ENCODE measurements around the gene NKPD1. TPM values are rescaled to one million over a fixed set of nuclear protein-coding genes. Genes with fewer than 3 reads are reported as not detected.

The NKPD1 gene
- total RNA-seq, 4 donors from 2014 or later: 1.1 to 4.2 (median 2.9) TPM

DNA sequence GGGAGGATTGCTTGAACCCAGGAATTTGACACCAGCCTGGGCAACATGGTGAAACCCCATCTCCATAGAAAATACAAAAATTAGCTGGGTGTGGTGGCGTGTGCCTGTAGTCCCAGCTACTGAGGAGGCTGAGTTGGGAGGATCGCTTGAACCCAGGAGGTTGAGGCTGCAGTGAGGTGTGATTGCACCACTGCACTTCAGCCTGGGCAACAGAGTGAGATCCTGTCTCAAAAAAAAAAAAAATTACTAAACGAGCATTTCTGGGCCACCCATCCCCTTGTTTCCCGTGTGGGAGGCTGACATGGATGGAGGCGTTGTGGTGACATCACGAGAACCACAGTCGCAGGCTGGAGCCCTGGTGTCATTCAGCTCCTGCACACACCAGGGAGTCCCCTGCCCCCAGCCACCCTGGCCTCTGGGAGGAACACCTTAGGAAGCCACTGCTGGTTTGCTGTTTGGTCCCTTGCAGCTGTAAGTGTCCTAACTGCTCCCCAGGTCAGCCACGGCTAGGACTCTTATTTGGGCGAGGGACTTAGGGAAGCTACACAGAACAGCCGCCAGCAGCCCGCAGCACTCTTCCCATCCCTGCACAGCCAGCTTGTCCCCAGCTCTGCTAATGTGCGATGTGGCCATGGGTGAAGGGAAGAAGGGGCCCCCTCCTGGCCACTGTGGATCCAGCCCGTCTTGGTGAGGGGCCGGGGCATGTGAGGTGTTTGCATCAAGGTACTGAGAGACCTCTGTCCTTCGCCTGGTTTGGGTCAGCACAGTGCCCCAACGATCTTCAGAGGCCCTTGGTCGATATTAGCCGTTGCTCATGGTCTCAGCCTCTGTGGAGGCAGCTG, 12.7 kb downstream of the NKPD1 start:
- intact Hi-C loops (cut with DNase I): no loop called here
- DNase-seq: no peak
- no peak overlapping the region for H3K4me3 ChIP-seq
- peaks cover 11 to 58% (median 14%) of the 10 kb centered on the region in 3 donors for H3K36me3 ChIP-seq
- no peaks in the 10 kb centered on the region for H3K9me3 ChIP-seq
- H3K27ac ChIP-seq: no peak overlapping the region
- H3K27me3 ChIP-seq: peaks cover 0 to 33% (median 3%) of the 10 kb centered on the region in 4 donors
- WGBS, 2 donors: 80 to 88% methylated on average over 11 to 13 of the region's 18 CpGs
- TF ChIP-seq, protein P1, sequence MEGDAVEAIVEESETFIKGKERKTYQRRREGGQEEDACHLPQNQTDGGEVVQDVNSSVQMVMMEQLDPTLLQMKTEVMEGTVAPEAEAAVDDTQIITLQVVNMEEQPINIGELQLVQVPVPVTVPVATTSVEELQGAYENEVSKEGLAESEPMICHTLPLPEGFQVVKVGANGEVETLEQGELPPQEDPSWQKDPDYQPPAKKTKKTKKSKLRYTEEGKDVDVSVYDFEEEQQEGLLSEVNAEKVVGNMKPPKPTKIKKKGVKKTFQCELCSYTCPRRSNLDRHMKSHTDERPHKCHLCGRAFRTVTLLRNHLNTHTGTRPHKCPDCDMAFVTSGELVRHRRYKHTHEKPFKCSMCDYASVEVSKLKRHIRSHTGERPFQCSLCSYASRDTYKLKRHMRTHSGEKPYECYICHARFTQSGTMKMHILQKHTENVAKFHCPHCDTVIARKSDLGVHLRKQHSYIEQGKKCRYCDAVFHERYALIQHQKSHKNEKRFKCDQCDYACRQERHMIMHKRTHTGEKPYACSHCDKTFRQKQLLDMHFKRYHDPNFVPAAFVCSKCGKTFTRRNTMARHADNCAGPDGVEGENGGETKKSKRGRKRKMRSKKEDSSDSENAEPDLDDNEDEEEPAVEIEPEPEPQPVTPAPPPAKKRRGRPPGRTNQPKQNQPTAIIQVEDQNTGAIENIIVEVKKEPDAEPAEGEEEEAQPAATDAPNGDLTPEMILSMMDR (IDR thresholded peaks at IDR 0.05): no peak
- no peak for TF ChIP-seq POLR2A (IDR thresholded peaks at IDR 0.05)
- H3K4me1 ChIP-seq: peaks cover 17 to 28% (median 21%) of the 10 kb centered on the region in 3 donors

DNA sequence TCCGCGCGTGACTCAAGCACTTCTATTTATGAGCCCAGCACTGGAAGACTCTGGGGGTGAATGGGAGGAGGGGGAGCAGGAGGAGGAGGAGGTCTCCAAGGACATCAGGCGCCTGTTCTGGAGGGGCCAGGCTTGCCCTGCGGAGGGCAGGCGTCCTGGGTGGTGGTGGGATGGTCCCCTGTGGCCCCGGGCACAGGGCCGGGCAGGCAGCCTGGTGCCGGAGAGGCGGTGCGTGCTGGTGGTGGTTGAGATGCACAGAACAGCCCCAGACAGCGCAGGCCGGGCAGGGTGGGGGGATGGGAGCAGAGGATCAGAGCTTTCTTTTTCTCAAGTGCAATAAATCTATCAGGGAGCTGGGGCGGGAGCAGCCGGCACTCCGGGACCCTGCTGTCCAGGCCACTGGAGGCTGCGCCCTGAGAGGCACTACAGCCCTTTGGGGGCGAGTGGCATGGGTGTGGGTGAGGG, 14.0 kb downstream of the NKPD1 start:
- 86 to 96% methylated on average over 4 to 6 of the region's 18 CpGs for WGBS, 2 donors
- Histone ChIP-seq H3K27me3 (peaks cover 0 to 20% (median 2%) of the 10 kb centered on the region in 4 donors), H3K4me1 (peaks cover 4 to 15% (median 11%) of the 10 kb centered on the region in 3 donors), H3K9me3 (no peaks in the 10 kb centered on the region), H3K4me3 (no peak overlapping the region), H3K27ac (no peak overlapping the region), H3K36me3 (peaks cover 14 to 71% (median 21%) of the 10 kb centered on the region in 3 donors)
- TF ChIP-seq, protein P1 (IDR thresholded peaks at IDR 0.05): no peak
- TF ChIP-seq POLR2A (IDR thresholded peaks at IDR 0.05): no peak
- intact Hi-C loops (cut with DNase I): no loop called here
- no peak for DNase-seq

DNA sequence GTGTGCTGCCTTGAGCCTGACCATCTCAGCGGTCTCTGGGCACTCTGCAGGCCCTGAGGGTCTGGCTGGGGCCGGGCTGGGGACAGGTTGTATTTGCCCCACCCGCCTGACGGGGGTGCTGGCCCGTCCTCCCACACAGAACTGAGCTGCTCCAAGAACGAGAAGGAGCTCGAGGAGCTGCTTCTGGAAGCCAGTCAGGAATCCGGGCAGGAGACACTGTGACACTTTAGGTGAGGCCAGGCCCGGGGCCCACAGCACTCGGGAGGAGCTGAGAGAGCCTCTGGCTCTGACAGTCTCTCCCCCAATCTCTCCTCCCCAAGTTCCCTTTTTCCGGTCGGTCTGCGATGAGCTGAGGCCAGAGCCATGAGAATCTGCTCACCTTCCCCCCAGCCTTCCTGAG, 14.5 kb downstream of the NKPD1 start:
- TF ChIP-seq, protein P1 (IDR thresholded peaks at IDR 0.05): no peak
- TF ChIP-seq POLR2A (IDR thresholded peaks at IDR 0.05): no peak

DNA sequence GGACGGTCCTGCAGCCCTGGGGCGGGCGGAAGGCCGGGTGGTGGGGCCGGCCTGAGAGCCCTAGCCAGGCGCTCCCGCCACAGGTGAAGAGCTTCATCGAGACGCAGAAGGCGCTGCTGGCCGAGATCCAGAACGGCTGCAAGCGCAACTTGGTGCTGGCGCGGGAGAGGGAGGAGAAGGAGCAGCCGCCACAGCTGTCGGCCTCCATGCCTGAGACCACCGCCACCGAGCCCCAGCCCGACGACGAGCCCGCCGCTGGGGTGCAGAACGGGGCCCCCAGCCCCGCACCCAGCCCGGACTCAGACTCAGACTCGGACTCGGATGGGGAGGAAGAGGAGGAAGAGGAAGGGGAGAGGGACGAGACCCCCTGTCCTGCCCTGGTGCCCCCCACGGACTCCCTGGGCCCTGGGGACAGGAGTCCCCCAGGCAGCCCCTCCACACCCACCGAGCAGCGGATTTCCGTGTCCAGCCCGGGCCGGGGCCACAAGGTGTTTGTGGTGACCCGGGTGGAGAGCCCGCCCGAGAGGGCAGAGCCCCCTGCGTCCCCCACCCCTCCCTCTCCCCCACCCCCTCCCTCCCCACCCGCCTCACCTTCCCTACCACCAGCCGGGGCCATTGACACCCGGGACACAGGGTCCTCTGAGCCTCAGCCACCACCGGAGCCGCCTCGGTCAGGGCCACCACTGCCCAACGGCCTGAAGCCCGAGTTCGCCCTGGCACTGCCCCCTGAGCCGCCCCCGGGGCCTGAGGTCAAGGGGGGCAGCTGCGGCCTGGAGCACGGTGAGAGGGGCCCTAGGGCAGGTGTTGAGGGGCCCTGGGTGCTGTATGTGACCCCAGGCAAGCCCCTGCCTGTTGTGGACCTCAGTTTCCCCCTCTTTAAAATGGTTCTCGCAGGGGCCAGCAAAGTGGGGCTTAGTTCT, 15.3 kb downstream of the NKPD1 start:
- Histone ChIP-seq H3K27me3 (peaks cover 0 to 8% (median 0%) of the 10 kb centered on the region in 4 donors), H3K27ac (no peak overlapping the region), H3K4me3 (no peak overlapping the region), H3K36me3 (peaks cover 20 to 84% (median 25%) of the 10 kb centered on the region in 3 donors), H3K9me3 (no peaks in the 10 kb centered on the region), H3K4me1 (peaks cover 0 to 3% (median 0%) of the 10 kb centered on the region in 3 donors)
- TF ChIP-seq POLR2A (IDR thresholded peaks at IDR 0.05): no peak
- TF ChIP-seq, protein P1 (IDR thresholded peaks at IDR 0.05): no peak
- 95 to 97% methylated on average over 15 to 21 of the region's 54 CpGs for WGBS, 2 donors
- DNase-seq: no peak
- intact Hi-C loops (cut with DNase I): no loop called here

More for the DNA sequence above, 14.5 kb downstream of the NKPD1 start:
- Histone ChIP-seq H3K4me1 (peaks cover 0 to 10% (median 5%) of the 10 kb centered on the region in 3 donors), H3K36me3 (peaks cover 14 to 76% (median 21%) of the 10 kb centered on the region in 3 donors), H3K4me3 (no peak overlapping the region), H3K9me3 (no peaks in the 10 kb centered on the region), H3K27me3 (peaks cover 0 to 15% (median 0%) of the 10 kb centered on the region in 4 donors), H3K27ac (no peak overlapping the region)
- DNase-seq: no peak
- 60 to 87% methylated on average over 2 to 4 of the region's 13 CpGs for WGBS, 2 donors
- intact Hi-C loops (cut with DNase I): no loop called here
